Measurements from ENCODE around the gene MBD1.
A peak's percentile ranks its signal among the peaks of the same experiment; 100 is the strongest.
"Not testable (repeated sequence)": the region's sequence is repeated elsewhere in the genome, so short reads cannot be mapped to it uniquely, and the experiment has no call there.

The MBD1 gene

GRCh38 chr18:50268022-50268747 lies 13.1 kb downstream of the MBD1 start:
- no peak for DNase-seq

DNA sequence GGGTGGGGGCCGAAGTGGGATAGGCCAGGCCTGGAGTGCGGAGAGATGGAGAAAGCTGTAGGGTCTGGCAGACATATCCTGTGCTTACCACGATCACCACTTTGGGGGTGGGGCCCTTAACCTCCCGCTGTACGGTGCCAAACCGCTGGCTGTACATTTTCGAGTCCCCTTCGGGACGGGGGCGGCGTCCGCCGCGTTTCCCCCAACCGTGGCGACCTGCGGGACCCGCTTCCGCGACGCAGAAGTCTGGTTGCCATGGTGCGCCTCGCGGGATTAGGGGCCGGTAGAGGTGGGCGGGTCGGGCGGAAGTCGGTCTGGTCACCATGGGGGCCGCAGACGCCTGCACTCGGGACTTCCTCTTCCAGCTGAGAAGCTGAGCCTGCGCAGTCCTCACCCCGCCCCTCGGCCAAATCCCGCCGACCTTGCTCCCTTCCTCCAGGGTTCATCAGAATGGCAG lies 15.0 kb downstream of the MBD1 start, which contains the start of gene CFAP53:
Gene CFAP53, minus strand, starts transcription at position 248 of the 457 bp plus-strand sequence. Its CDS starts 91 bp downstream, at position 157.
- DNase-seq: peak; percentile 39

- DNase-seq: no peak
These were observed 18.3 kb downstream of the MBD1 start for GRCh38 chr18:50262977-50263376.

GRCh38 chr18:50250935-50251334 lies 30.4 kb downstream of the MBD1 start:
- DNase-seq: no peak

DNA sequence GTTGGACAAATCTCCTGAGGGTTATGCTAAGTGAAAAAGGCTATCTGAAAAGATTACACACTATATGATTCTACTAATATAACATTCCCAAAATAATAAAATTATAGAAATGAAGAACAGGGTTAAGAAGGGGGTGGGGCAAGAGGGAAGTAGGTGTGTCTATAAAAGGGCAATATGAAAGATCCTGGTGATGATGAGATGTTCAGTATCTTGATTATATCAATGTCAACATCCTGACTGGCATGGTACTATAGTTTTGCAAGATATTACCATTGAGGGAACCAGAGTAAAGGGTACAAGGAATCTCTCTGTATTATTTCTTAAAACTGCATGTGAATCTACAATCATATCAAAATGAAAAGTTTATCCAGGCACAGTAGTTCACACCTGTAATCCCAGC lies 31.7 kb downstream of the MBD1 start:
- DNase-seq: no peak

GRCh38 chr18:50247561-50247960 lies 33.8 kb downstream of the MBD1 start:
- no peak for DNase-seq

DNA sequence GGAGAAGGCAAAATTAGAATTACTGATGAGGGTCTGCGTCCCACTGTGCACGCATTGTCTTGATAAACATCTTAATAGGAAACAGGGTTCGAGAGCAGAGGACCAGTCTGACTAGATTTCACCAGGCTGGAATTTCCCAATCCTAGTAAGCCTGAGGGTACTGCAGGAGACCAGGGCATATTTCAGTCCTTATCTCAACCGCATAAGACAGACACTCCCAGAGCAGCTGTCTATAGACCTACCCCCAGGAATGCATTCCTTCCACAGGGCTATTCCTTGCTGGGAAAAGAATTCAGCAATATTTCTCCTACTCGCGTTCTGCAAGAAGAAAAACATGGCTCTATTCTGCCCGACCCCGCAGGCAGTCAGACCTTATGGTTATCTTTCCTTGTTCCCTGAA lies 39.6 kb downstream of the MBD1 start:
- not testable (repeated sequence) for DNase-seq

GRCh38 chr18:50240080-50240563 lies 41.2 kb downstream of the MBD1 start:
- no peak for DNase-seq

DNA sequence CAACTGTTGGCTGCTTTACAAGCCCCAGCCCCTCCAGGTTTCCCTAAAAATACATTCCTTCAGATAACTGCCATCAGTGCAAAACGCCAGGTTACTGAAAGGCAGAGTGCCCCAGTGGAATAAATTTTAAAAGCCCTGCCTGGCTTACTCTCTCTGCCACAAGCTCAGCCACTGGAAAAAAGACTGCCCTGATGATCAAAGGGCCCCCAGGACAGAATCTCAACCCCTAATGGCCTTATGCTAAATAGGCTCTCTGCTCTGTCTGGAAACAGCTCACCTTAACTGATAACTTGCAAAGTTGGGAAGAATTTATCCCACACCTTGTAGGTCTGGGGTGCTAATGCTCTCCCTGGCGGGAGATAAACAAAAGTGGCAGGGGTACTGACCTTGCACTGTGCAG lies 48.9 kb downstream of the MBD1 start:
- no peak for DNase-seq

- DNase-seq: no peak
These were observed 49.7 kb downstream of the MBD1 start for GRCh38 chr18:50231621-50232020.

- DNase-seq: not testable (repeated sequence)
These were observed 61.1 kb downstream of the MBD1 start for GRCh38 chr18:50220249-50220648.
